CD14-positive monocyte (primary cell): ENCODE measurements around the gene FNDC11. TPM values are rescaled to one million over a fixed set of nuclear protein-coding genes. Genes with fewer than 3 reads are reported as not detected.

Experiments
- DNase-seq, 3 donors: peaks; one replicate each; pipeline ENCODE4 v3.0.0-alpha.2; 2011 to 2022
- H2AFZ ChIP-seq: 2 replicates; pipeline ENCODE4 v1.6.0; 2012; ENCODE audit warnings: mild to moderate bottlenecking, low read depth, low read length, inconsistent platforms; ENCODE audit not compliant: insufficient read depth, poor library complexity, severe bottlenecking
- H3K27ac ChIP-seq, 2 donors: 1 replicate in 1 of 2; 2 replicates in 1 of 2; pipeline ENCODE4 v1.5.1; 2012 to 2013; ENCODE audit warnings: low read length in 2 of 2, control low read depth in 1 of 2, inconsistent platforms in 1 of 2, low read depth in 1 of 2, mild to moderate bottlenecking in 1 of 2
- H3K27me3 ChIP-seq, 2 donors: one replicate each; pipeline versions ENCODE4 v1.6.0 to v1.6.1; 2011 to 2013; ENCODE audit warnings: low read length in 2 of 2; ENCODE audit not compliant: control insufficient read depth in 2 of 2, insufficient read depth in 2 of 2
- H3K36me3 ChIP-seq, 2 donors: replicated peaks in 1 of 2; 1 replicate in 1 of 2; 2 replicates in 1 of 2; pipeline versions ENCODE4 v1.5.1 to v1.6.1; 2012 to 2013; ENCODE audit warnings: low read length in 2 of 2, control low read depth in 1 of 2, inconsistent platforms in 1 of 2, mild to moderate bottlenecking in 1 of 2; ENCODE audit not compliant: insufficient read depth in 2 of 2, control insufficient read depth in 1 of 2
- H3K4me1 ChIP-seq, 2 donors: 1 replicate in 1 of 2; 2 replicates in 1 of 2; pipeline versions ENCODE4 v1.5.1 to v1.6.1; 2012 to 2013; ENCODE audit warnings: low read length in 2 of 2, control low read depth in 1 of 2, inconsistent platforms in 1 of 2, mild to moderate bottlenecking in 1 of 2, moderate library complexity in 1 of 2; ENCODE audit not compliant: insufficient read depth in 2 of 2, control insufficient read depth in 1 of 2
- H3K4me2 ChIP-seq: replicated peaks from 2 replicates; pipeline ENCODE3; 2012; ENCODE audit warnings: low read length, moderate library complexity, mild to moderate bottlenecking; ENCODE audit not compliant: poor library complexity, severe bottlenecking; ENCODE audit errors: extremely low read depth
- H3K4me3 ChIP-seq, 3 experiments: fragments of 200-600 bp in 1 of 3; sonication (generic) in 1 of 3; replicated peaks in 1 of 3; 1 replicate in 2 of 3; 2 replicates in 1 of 3; pipeline ENCODE4 v1.5.1; 2011 to 2013; ENCODE audit warnings: low read length in 3 of 3, mild to moderate bottlenecking in 3 of 3, control low read depth in 2 of 3, low read depth in 2 of 3, inconsistent platforms in 1 of 3, moderate library complexity in 1 of 3
- H3K79me2 ChIP-seq: 2 replicates; pipeline ENCODE4 v1.6.0; 2012; ENCODE audit warnings: mild to moderate bottlenecking, control low read depth, inconsistent platforms, low read length, moderate library complexity; ENCODE audit not compliant: insufficient read depth
- H3K9ac ChIP-seq: 2 replicates; pipeline ENCODE4 v1.6.0; 2017; ENCODE audit warnings: low read length, mild to moderate bottlenecking; ENCODE audit not compliant: insufficient read depth, poor library complexity, severe bottlenecking
- H3K9me3 ChIP-seq, 2 donors: replicated peaks in 1 of 2; 1 replicate in 1 of 2; 2 replicates in 1 of 2; pipeline versions ENCODE4 v1.5.1 to v1.6.1; 2012 to 2013; ENCODE audit warnings: low read length in 2 of 2, control low read depth in 1 of 2; ENCODE audit not compliant: control insufficient read depth in 1 of 2, insufficient read depth in 1 of 2
- H4K20me1 ChIP-seq: 2 replicates; pipeline ENCODE4 v1.6.0; 2012; ENCODE audit warnings: mild to moderate bottlenecking, low read length, control low read depth, moderate library complexity; ENCODE audit not compliant: insufficient read depth
- H3K27ac Mint-ChIP-seq, 7 donors: one replicate each; pipeline ENCODE4 v1.8.0; 2020; ENCODE audit warnings: mild to moderate bottlenecking in 7 of 7, mixed read lengths in 7 of 7, moderate library complexity in 6 of 7, inconsistent platforms in 2 of 7
- H3K27me3 Mint-ChIP-seq, 3 donors: one replicate each; pipeline ENCODE4 v1.8.0; 2021 to 2022; ENCODE audit warnings: low read depth in 3 of 3, mild to moderate bottlenecking in 3 of 3, mixed read lengths in 3 of 3, moderate library complexity in 3 of 3, inconsistent platforms in 1 of 3
- H3K36me3 Mint-ChIP-seq, 2 donors: one replicate each; pipeline ENCODE4 v1.8.0; 2020; ENCODE audit warnings: mixed read lengths in 2 of 2, inconsistent platforms in 1 of 2, mild to moderate bottlenecking in 1 of 2
- H3K4me1 Mint-ChIP-seq: one replicate; pipeline ENCODE4 v1.8.0; 2020; ENCODE audit warnings: mild to moderate bottlenecking, mixed read lengths
- H3K4me3 Mint-ChIP-seq, 2 donors: one replicate each; pipeline ENCODE4 v1.8.0; 2020; ENCODE audit warnings: mild to moderate bottlenecking in 2 of 2, mixed read lengths in 2 of 2, moderate library complexity in 1 of 2
- H3K9me3 Mint-ChIP-seq, 7 donors: one replicate each; pipeline ENCODE4 v1.8.0; 2020 to 2022; ENCODE audit warnings: mixed read lengths in 7 of 7, mild to moderate bottlenecking in 6 of 7, moderate library complexity in 6 of 7, inconsistent platforms in 2 of 7
- CTCF ChIP-seq: fragments of 200-600 bp; IDR thresholded peaks from one replicate; pipeline ENCODE4 v1.8.0; 2022; ENCODE audit warnings: antibody characterized with exemption, mild to moderate bottlenecking
- WGBS: methylation state at CpG from one replicate; pipeline ENCODE4 v1.1.5; 2013; ENCODE audit warnings: missing lambda C conversion rate; ENCODE audit not compliant: insufficient coverage; 5-methylcytosine and 5-hydroxymethylcytosine counted together
- intact Hi-C, 2 donors: fragments of 100-400 bp; cut with micrococcal nuclease; formaldehyde crosslinking; loops; one replicate each; pipeline versions ENCODE4 v1.15.0 to v1.15.1; 2023
- polyA plus RNA-seq, 3 donors: library from polyadenylated mRNA; depleted of rRNA in 1 of 3; unstranded in 2 of 3; stranded (reverse) in 1 of 3; fragments of 300-500 nt in 2 of 3; fragments of >200 nt in 1 of 3; fragmentation: Illumina TruSeq in 2 of 3; gene quantifications; 1 replicate in 2 of 3; 2 replicates in 1 of 3; pipeline ENCODE4 v1.2.3, GENCODE V29; 2012 to 2021

Gene FNDC11
- polyA plus RNA-seq, 3 donors, result 0.23 TPM; not detected in 2

- Histone ChIP-seq H2AFZ (no peak overlapping the region), H3K9me3 (no peaks in the 10 kb centered on the region), H4K20me1 (peaks cover 4% of the 10 kb centered on the region), H3K27me3 (no peaks in the 10 kb centered on the region), H3K9ac (no peak overlapping the region), H3K79me2 (no peaks in the 10 kb centered on the region), H3K4me2 (no peak overlapping the region), H3K4me3 (no peak overlapping the region), H3K36me3 (peaks cover 38 to 57% of the 10 kb centered on the region in 2 donors), H3K4me1 (peaks cover 0 to 7% of the 10 kb centered on the region in 2 donors), H3K27ac (no peak overlapping the region)
- TF ChIP-seq CTCF, result no peak
- Mint-ChIP-seq H3K27me3 (peaks cover 3 to 8% (median 6%) of the 10 kb centered on the region in 3 donors), H3K9me3 (no peaks in the 10 kb centered on the region), H3K36me3 (peaks cover 54 to 74% of the 10 kb centered on the region in 2 donors), H3K27ac (no peak overlapping the region), H3K4me3 (no peak overlapping the region), H3K4me1 (peaks cover 13% of the 10 kb centered on the region)
- intact Hi-C loops, result no loop called here
- no peak for DNase-seq
- 95% methylated on average over 37 of the region's 38 CpGs for WGBS
These were observed 35.6 kb downstream of the FNDC11 start for GRCh38 chr20:63589261-63590217.

- peaks cover 13% of the 10 kb centered on the region for H3K4me1 Mint-ChIP-seq
- Histone ChIP-seq H3K4me1 (peaks cover 0 to 7% of the 10 kb centered on the region in 2 donors), H3K9me3 (no peaks in the 10 kb centered on the region), H3K27me3 (no peaks in the 10 kb centered on the region), H3K27ac (no peak overlapping the region), H3K9ac (no peak overlapping the region), H3K36me3 (peaks cover 39 to 64% of the 10 kb centered on the region in 2 donors), H4K20me1 (peaks cover 4% of the 10 kb centered on the region), H2AFZ (no peak overlapping the region), H3K4me3 (no peak overlapping the region), H3K4me2 (no peak overlapping the region), H3K79me2 (no peaks in the 10 kb centered on the region)
- H3K27me3 Mint-ChIP-seq, result peaks cover 3 to 8% (median 3%) of the 10 kb centered on the region in 3 donors
- H3K27ac Mint-ChIP-seq, result no peak overlapping the region
- intact Hi-C loops, result no loop called here
- H3K36me3 Mint-ChIP-seq, result peaks cover 62 to 83% of the 10 kb centered on the region in 2 donors
- no peaks in the 10 kb centered on the region for H3K9me3 Mint-ChIP-seq
- H3K4me3 Mint-ChIP-seq, result no peak overlapping the region
- no peak for DNase-seq
- no peak for TF ChIP-seq CTCF
- WGBS, result 95% methylated on average over 45 of the region's 52 CpGs
These were observed 36.5 kb downstream of the FNDC11 start for GRCh38 chr20:63590218-63591146.
